ENCODE data around the gene RPS6KB1.
"Not testable (repeated sequence)": the region's sequence is repeated elsewhere in the genome, so short reads cannot be mapped to it uniquely, and the experiment has no call there.

DNA sequence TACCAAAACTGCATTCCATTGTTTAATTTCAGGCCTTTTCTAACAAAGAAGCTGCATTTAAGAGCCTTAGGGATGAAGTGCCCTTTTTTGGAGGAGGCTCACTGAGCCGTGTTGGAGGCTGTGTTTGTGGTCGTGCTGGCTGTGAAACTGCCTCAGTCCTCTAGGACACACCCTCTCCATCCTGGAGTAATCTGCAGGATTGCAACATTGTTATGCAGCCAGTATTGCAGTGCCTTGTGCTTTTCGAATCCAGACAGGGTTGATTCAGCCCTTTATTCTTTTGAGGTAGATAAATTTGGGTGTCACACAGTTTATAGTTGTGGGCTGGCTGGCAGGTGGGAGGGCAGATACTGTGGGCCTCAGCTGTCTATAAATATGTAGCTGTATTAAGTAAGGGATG is 37.8 kb downstream of the RPS6KB1 start:
- TF ChIP-seq, protein P1, sequence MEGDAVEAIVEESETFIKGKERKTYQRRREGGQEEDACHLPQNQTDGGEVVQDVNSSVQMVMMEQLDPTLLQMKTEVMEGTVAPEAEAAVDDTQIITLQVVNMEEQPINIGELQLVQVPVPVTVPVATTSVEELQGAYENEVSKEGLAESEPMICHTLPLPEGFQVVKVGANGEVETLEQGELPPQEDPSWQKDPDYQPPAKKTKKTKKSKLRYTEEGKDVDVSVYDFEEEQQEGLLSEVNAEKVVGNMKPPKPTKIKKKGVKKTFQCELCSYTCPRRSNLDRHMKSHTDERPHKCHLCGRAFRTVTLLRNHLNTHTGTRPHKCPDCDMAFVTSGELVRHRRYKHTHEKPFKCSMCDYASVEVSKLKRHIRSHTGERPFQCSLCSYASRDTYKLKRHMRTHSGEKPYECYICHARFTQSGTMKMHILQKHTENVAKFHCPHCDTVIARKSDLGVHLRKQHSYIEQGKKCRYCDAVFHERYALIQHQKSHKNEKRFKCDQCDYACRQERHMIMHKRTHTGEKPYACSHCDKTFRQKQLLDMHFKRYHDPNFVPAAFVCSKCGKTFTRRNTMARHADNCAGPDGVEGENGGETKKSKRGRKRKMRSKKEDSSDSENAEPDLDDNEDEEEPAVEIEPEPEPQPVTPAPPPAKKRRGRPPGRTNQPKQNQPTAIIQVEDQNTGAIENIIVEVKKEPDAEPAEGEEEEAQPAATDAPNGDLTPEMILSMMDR (conservative IDR thresholded peaks at IDR 0.05 in 1 of 2, IDR thresholded peaks at IDR 0.05 in 1 of 2; ENCODE audit: extremely low read depth in 1 of 2, insufficient read depth in 1 of 2, low read depth in 1 of 2, low read length in 2 of 2), result not testable (repeated sequence)
- not testable (repeated sequence) for TF ChIP-seq EZH2 (IDR thresholded peaks at IDR 0.05; ENCODE audit: borderline replicate concordance, low read length)
